ENCODE data around the gene PPP5C. TPM values are rescaled to one million over a fixed set of nuclear protein-coding genes. Genes with fewer than 3 reads are reported as not detected.

The PPP5C gene
- total and polyA plus RNA-seq, 2 of the 13 experiments (the other 11 are each of a cell fraction or from before 2014, with no cell fraction given): 41.6 to 67.9 TPM

DNA sequence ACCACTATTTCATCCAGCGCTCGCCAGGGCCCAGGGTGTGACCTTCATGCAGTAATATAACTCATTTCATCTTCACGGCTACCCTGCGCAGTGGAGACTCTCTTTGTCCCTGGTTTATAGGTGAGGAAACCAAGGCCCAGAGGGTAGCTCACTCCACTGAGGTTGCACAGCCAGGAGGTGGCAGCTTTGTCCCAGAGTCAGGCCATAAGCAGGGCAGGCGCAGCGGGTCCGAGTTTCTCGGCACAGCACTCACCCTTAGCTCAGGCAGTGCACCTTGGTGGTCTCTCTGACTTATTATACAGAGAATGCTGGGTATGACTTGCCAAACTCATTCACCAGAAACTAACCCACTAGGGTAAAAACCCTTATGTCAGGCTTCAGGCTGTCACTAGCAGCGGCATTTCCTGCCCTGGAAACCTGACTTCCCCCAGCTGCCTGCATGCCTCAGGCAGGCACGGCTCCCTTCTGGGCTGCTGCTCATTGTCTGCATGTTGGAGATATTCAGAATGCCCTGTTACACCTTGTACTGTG, 24.5 kb downstream of the PPP5C start:
- ChIA-PET POLR2A (no interaction called here), CTCF (ENCODE audit: low intra/inter-chr PET ratio, low total read pairs) (interaction anchor here (0.6 kb wide), 1 partner anchor 1560 kb away, joined by 3 read pairs; no protein-coding TSS in a partner anchor)
- no peaks in the 10 kb centered on the region for H3K9me3 ChIP-seq (ENCODE audit: low read length)
- no peak for TF ChIP-seq SP2 (CRISPR knock-in tag; IDR thresholded peaks at IDR 0.05)
- TF ChIP-seq, protein P1, sequence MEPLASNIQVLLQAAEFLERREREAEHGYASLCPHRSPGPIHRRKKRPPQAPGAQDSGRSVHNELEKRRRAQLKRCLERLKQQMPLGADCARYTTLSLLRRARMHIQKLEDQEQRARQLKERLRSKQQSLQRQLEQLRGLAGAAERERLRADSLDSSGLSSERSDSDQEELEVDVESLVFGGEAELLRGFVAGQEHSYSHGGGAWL (CRISPR knock-in tag; IDR thresholded peaks at IDR 0.05): no peak
- no peak for TF ChIP-seq KMT2B (CRISPR knock-in tag; IDR thresholded peaks at IDR 0.05)
- TF ChIP-seq ZNF644 (CRISPR knock-in tag; IDR thresholded peaks at IDR 0.05; ENCODE audit: low read depth): no peak
- in situ Hi-C loops (cut with HindIII; ENCODE audit: extremely low pct_ligation_motif_present, low pct_unique_long_range_greater_than_20kb) (no loop called here), intact Hi-C loops (cut with micrococcal nuclease; ENCODE audit: unreplicated experiment) (no loop called here)
- ATAC-seq (no peak), DNase-seq (ENCODE audit: low spot score) (no peak), FAIRE-seq (no peak)
- H3K27ac ChIP-seq (ENCODE audit: extremely low read length, insufficient read depth, low read length): no peak overlapping the region
- H3K4me2 ChIP-seq (ENCODE audit: low read depth, low read length): no peak overlapping the region
- no peak overlapping the region for H3K4me3 ChIP-seq (replicated peaks in 1 of 3; ENCODE audit: insufficient read depth in 1 of 3, low read depth in 2 of 3, low read length in 3 of 3)
- peaks cover 16 to 32% of the 10 kb centered on the region in 2 experiments; a peak in 4 of 5 replicates for H3K36me3 ChIP-seq (replicated peaks in 1 of 2; ENCODE audit: control insufficient read depth in 1 of 2, insufficient read depth in 2 of 2, low read length in 2 of 2)
- no peak overlapping the region for H2AFZ ChIP-seq (ENCODE audit: low read length)
- BruUV-seq (replicated peaks): no TSS peak
- no peak overlapping the region for H3K9ac ChIP-seq (ENCODE audit: insufficient read depth, low read depth, low read length)
- H3K79me2 ChIP-seq (ENCODE audit: insufficient read depth, low read length): no peaks in the 10 kb centered on the region
- no peaks in the 10 kb centered on the region for H3K27me3 ChIP-seq (ENCODE audit: control insufficient read depth in 1 of 2, insufficient read depth in 2 of 2, low read length in 2 of 2)
- 98% methylated on average over 8 of the region's 10 CpGs for WGBS (ENCODE audit: low lambda C conversion rate)
- no peaks in the 10 kb centered on the region for H4K20me1 ChIP-seq (ENCODE audit: insufficient read depth, low read length)
- no peaks in the 10 kb centered on the region for H3K4me1 ChIP-seq (ENCODE audit: insufficient read depth, low read length)

- H3K4me3 ChIP-seq (replicated peaks in 1 of 3; ENCODE audit: insufficient read depth in 1 of 3, low read depth in 2 of 3, low read length in 3 of 3): no peak overlapping the region
- peaks cover 23 to 37% of the 10 kb centered on the region in 2 experiments for H3K36me3 ChIP-seq (replicated peaks in 1 of 2; ENCODE audit: control insufficient read depth in 1 of 2, insufficient read depth in 2 of 2, low read length in 2 of 2)
- 98% methylated on average over 8 of the region's 11 CpGs for WGBS (ENCODE audit: low lambda C conversion rate)
- POLR2A ChIA-PET: no interaction called here
- no peak for DNase-seq (ENCODE audit: low spot score)
- no peaks in the 10 kb centered on the region for H3K4me1 ChIP-seq (ENCODE audit: insufficient read depth, low read length)
- no peak overlapping the region for H3K27ac ChIP-seq (ENCODE audit: extremely low read length, insufficient read depth, low read length)
- BruUV-seq (replicated peaks): no TSS peak
- H3K4me2 ChIP-seq (ENCODE audit: low read depth, low read length): no peak overlapping the region
- H4K20me1 ChIP-seq (ENCODE audit: insufficient read depth, low read length): no peaks in the 10 kb centered on the region
- H3K79me2 ChIP-seq (ENCODE audit: insufficient read depth, low read length): no peaks in the 10 kb centered on the region
- H3K9ac ChIP-seq (ENCODE audit: insufficient read depth, low read depth, low read length): no peak overlapping the region
- H2AFZ ChIP-seq (ENCODE audit: low read length): no peak overlapping the region
- intact Hi-C loops (cut with micrococcal nuclease; ENCODE audit: unreplicated experiment): no loop called here
- no peak for TF ChIP-seq JDP2 (CRISPR knock-in tag; IDR thresholded peaks at IDR 0.05; ENCODE audit: borderline replicate concordance)
- no peak for TF ChIP-seq ZNF251 (CRISPR knock-in tag; IDR thresholded peaks at IDR 0.05)
- TF ChIP-seq POLR2G (IDR thresholded peaks at IDR 0.05; ENCODE audit: low read depth, low read length): no peak
- TF ChIP-seq POGK (CRISPR knock-in tag; conservative IDR thresholded peaks at IDR 0.05): no peak
- TF ChIP-seq HES4 (CRISPR knock-in tag; IDR thresholded peaks at IDR 0.05; ENCODE audit: borderline replicate concordance): no peak
- TF ChIP-seq HNF4G (IDR thresholded peaks at IDR 0.05; ENCODE audit: borderline replicate concordance, low read depth, low read length): no peak
- TF ChIP-seq HNF4G (CRISPR knock-in tag; IDR thresholded peaks at IDR 0.05; ENCODE audit: borderline replicate concordance, low read depth): no peak
- no peak for TF ChIP-seq ZBTB25 (CRISPR knock-in tag; IDR thresholded peaks at IDR 0.05)
- no peak for TF ChIP-seq CEBPG (CRISPR knock-in tag; IDR thresholded peaks at IDR 0.05)
- in situ Hi-C loops (cut with HindIII; ENCODE audit: extremely low pct_ligation_motif_present, low pct_unique_long_range_greater_than_20kb): no loop called here
- no peaks in the 10 kb centered on the region for H3K27me3 ChIP-seq (ENCODE audit: control insufficient read depth in 1 of 2, insufficient read depth in 2 of 2, low read length in 2 of 2)
- H3K9me3 ChIP-seq (ENCODE audit: low read length): no peaks in the 10 kb centered on the region
- no peak for FAIRE-seq
- no peak for ATAC-seq
- CTCF ChIA-PET (ENCODE audit: low intra/inter-chr PET ratio, low total read pairs): no interaction called here
Observed at GRCh38 chr19:46372901-46373490, 26.1 kb downstream of the PPP5C start.
